Testis (tissue), 3 donors: ENCODE measurements around the gene LGI1. TPM values are rescaled to one million over a fixed set of nuclear protein-coding genes. Genes with fewer than 3 reads are reported as not detected.
"Not testable (repeated sequence)": the region's sequence is repeated elsewhere in the genome, so short reads cannot be mapped to it uniquely, and the experiment has no call there.

Source experiments
- DNase-seq: peaks from one replicate; pipeline ENCODE4 v3.0.0-alpha.2; 2019
- H3K27ac ChIP-seq, 2 donors: fragments of 200-600 bp; sonication (generic); one replicate each; pipeline ENCODE4 v1.5.1; 2019
- H3K27me3 ChIP-seq: fragments of 200-600 bp; sonication (generic); one replicate; pipeline ENCODE4 v1.5.1; 2019
- H3K36me3 ChIP-seq: fragments of 200-600 bp; sonication (generic); one replicate; pipeline ENCODE4 v1.5.1; 2017; ENCODE audit warnings: low read depth; ENCODE audit errors: missing control alignments
- H3K4me1 ChIP-seq: fragments of 200-600 bp; sonication (generic); one replicate; pipeline ENCODE4 v1.5.1; 2019
- H3K4me3 ChIP-seq, 2 donors: fragments of 200-600 bp; sonication (generic); one replicate each; pipeline ENCODE4 v1.5.1; 2017 to 2019
- H3K9me3 ChIP-seq: fragments of 200-600 bp; sonication (generic); one replicate; pipeline ENCODE4 v1.5.1; 2017
- CTCF ChIP-seq, 3 experiments: fragments of 450-650 bp in 2 of 3; fragments of 200-600 bp in 1 of 3; sonication (generic) in 1 of 3; IDR thresholded peaks; one replicate each; pipeline ENCODE4 v1.5.1; 2016 to 2019; ENCODE audit warnings: antibody characterized with exemption in 3 of 3, mild to moderate bottlenecking in 2 of 3, moderate library complexity in 1 of 3
- POLR2A ChIP-seq: fragments of 450-650 bp; IDR thresholded peaks from one replicate; pipeline ENCODE4 v1.6.1; 2017; ENCODE audit warnings: antibody characterized with exemption, mild to moderate bottlenecking, moderate library complexity
- WGBS, 2 donors: methylation state at CpG; one replicate each; pipeline ENCODE4 v1.1.5; 2018; 5-methylcytosine and 5-hydroxymethylcytosine counted together
- intact Hi-C: fragments of 100-400 bp; cut with DNase I; formaldehyde crosslinking; loops from one replicate; pipeline ENCODE4 v1.15.1; 2023; ENCODE audit warnings: low total_unique reads
- polyA plus RNA-seq: library from polyadenylated mRNA; stranded (reverse); fragments of 350-450 nt; fragmentation: Illumina TruSeq; extraction: RNeasy Lipid Tissue Mini Kit (QIAGEN cat#74804); gene quantifications from one replicate; pipeline ENCODE4 v1.2.3, GENCODE V29; 2014; ENCODE audit warnings: low read depth, low replicate concordance; ENCODE audit not compliant: insufficient read depth
- total RNA-seq, 2 donors: library from RNA; depleted of rRNA; stranded (reverse); fragments of >200 nt; gene quantifications; one replicate each; pipeline ENCODE4 v1.2.3, GENCODE V29; 2016

Gene LGI1
- total and polyA plus RNA-seq, 3 donors from 2014 or later: 0.56 to 2.1 (median 1.0) TPM

- intact Hi-C loops: no loop called here
- 73 to 83% methylated on average over 4 of the region's 4 CpGs for WGBS, 2 donors
Measured at GRCh38 chr10:93821051-93821772, 63.5 kb downstream of the LGI1 start.

DNA sequence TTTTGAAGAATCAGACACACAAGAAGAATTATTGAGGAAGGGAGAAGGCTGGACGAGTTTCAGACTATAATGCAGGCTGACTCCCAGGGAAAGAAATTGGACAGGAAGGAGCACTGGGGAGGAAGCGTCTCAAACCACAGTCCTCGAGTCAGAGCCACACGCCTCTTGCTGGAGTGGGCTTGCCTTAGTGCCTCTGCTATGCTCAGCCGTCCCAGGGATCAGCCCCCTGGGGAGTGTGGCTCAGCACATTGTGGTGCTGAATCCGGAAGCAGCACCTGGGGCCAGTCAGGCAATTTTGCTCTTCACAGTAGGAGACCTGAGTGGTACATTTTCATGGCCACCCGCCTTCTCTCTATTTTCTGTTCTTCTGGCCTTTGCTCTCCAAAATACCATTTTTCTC lies 68.6 kb downstream of the LGI1 start:
- no peak overlapping the region for H3K27ac ChIP-seq
- no peaks in the 10 kb centered on the region for H3K4me1 ChIP-seq
- no peak for DNase-seq
- intact Hi-C loops: no loop called here
- H3K36me3 ChIP-seq: no peaks in the 10 kb centered on the region
- WGBS, 2 donors: 50 to 54% methylated on average over 7 of the region's 7 CpGs
- H3K9me3 ChIP-seq: no peaks in the 10 kb centered on the region
- no peak for TF ChIP-seq POLR2A
- TF ChIP-seq CTCF (IDR thresholded peaks at IDR 0.05): no peak
- H3K4me3 ChIP-seq: no peak overlapping the region
- no peaks in the 10 kb centered on the region for H3K27me3 ChIP-seq

More at GRCh38 chr10:93821051-93821772, 63.5 kb downstream of the LGI1 start:
- H3K36me3 ChIP-seq: no peaks in the 10 kb centered on the region
- TF ChIP-seq POLR2A (no peak), CTCF (IDR thresholded peaks at IDR 0.05) (peak in 2 of 3 experiments; percentile 27 to 31)
- no peak overlapping the region for H3K4me3 ChIP-seq
- no peaks in the 10 kb centered on the region for H3K4me1 ChIP-seq
- H3K9me3 ChIP-seq: no peaks in the 10 kb centered on the region
- H3K27me3 ChIP-seq: no peaks in the 10 kb centered on the region
- H3K27ac ChIP-seq: no peak overlapping the region
- DNase-seq: no peak

GRCh38 chr10:93827056-93827804 lies 69.5 kb downstream of the LGI1 start:
- DNase-seq: no peak
- Histone ChIP-seq H3K36me3 (no peaks in the 10 kb centered on the region), H3K27ac (no peak overlapping the region), H3K9me3 (no peaks in the 10 kb centered on the region), H3K27me3 (no peaks in the 10 kb centered on the region), H3K4me1 (no peaks in the 10 kb centered on the region), H3K4me3 (no peak overlapping the region)
- intact Hi-C loops: no loop called here
- 85 to 92% methylated on average over 11 of the region's 11 CpGs for WGBS, 2 donors
- TF ChIP-seq CTCF (IDR thresholded peaks at IDR 0.05): no peak
- TF ChIP-seq POLR2A: no peak

GRCh38 chr10:93831065-93831464 lies 73.3 kb downstream of the LGI1 start:
- intact Hi-C loops, H3K4me1 ChIP-seq, DNase-seq, H3K27ac ChIP-seq, H3K27me3 ChIP-seq, H3K9me3 ChIP-seq, H3K4me3 ChIP-seq, H3K36me3 ChIP-seq: not testable (repeated sequence)
- 100% methylated on average over 1 of the region's 1 CpG for WGBS, 2 donors

DNA sequence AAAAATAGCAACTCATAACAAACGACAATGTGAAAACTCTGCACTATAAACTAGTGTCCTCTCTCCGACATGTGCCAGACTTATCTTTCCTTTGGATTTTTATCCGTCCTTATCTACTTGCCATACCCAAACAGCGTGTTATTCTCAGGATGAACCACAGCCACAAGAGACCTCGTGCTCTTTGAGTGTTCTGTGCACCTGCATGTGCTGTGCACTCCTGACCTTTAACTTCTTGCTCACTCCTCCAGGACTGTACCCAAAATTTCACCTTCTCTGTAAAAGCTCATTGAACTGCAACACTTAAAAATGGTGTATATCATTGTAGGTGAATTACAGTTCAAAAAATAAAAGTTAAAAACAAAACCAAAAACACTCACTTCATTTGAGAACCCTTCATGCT lies 78.0 kb downstream of the LGI1 start:
- Histone ChIP-seq H3K9me3 (no peaks in the 10 kb centered on the region), H3K27ac (no peak overlapping the region), H3K4me3 (no peak overlapping the region), H3K36me3 (no peaks in the 10 kb centered on the region), H3K4me1 (peaks cover 6% of the 10 kb centered on the region), H3K27me3 (no peaks in the 10 kb centered on the region)
- 56 to 73% methylated on average over 5 of the region's 5 CpGs for WGBS, 2 donors
- no peak for DNase-seq
- TF ChIP-seq POLR2A (no peak), CTCF (IDR thresholded peaks at IDR 0.05) (no peak)
- intact Hi-C loops: no loop called here
